ENCODE results near the gene LIFR.

Gene LIFR

GRCh38 chr5:38515646-38516045 lies 40.8 kb downstream of the LIFR start:
- no peak for DNase-seq

- DNase-seq: no peak
Measured at GRCh38 chr5:38515092-38515491, 41.4 kb downstream of the LIFR start.

GRCh38 chr5:38509185-38509584 lies 47.3 kb downstream of the LIFR start:
- DNase-seq: no peak

- DNase-seq: no peak
Measured at GRCh38 chr5:38506302-38506701, 50.1 kb downstream of the LIFR start.

- no peak for DNase-seq
Measured at GRCh38 chr5:38500573-38501260, 55.7 kb downstream of the LIFR start.

GRCh38 chr5:38497946-38498345 lies 58.5 kb downstream of the LIFR start:
- DNase-seq: no peak

GRCh38 chr5:38494763-38495162 lies 61.7 kb downstream of the LIFR start:
- DNase-seq: no peak

- no peak for DNase-seq
Measured at GRCh38 chr5:38494175-38494574, 62.3 kb downstream of the LIFR start.

GRCh38 chr5:38483805-38484398 lies 72.5 kb downstream of the LIFR start:
- DNase-seq: no peak

- DNase-seq: no peak
Measured at GRCh38 chr5:38479315-38479904, 77.0 kb downstream of the LIFR start.

- no peak for DNase-seq
Measured at GRCh38 chr5:38478878-38479277, 77.6 kb downstream of the LIFR start.

- DNase-seq: no peak
Measured at GRCh38 chr5:38478166-38478565, 78.3 kb downstream of the LIFR start.

GRCh38 chr5:38473008-38473407 lies 83.4 kb downstream of the LIFR start:
- DNase-seq: no peak

GRCh38 chr5:38472541-38472940 lies 83.9 kb downstream of the LIFR start:
- DNase-seq: no peak

GRCh38 chr5:38471709-38472108 lies 84.7 kb downstream of the LIFR start:
- no peak for DNase-seq

- DNase-seq: no peak
Measured at GRCh38 chr5:38469707-38470267, 86.7 kb downstream of the LIFR start.

- no peak for DNase-seq
Measured at GRCh38 chr5:38468978-38469706, 87.3 kb downstream of the LIFR start.

- no peak for DNase-seq
Measured at GRCh38 chr5:38468202-38468673, 88.2 kb downstream of the LIFR start.

- no peak for DNase-seq
Measured at GRCh38 chr5:38467353-38468040, 88.9 kb downstream of the LIFR start.

- no peak for DNase-seq
Measured at GRCh38 chr5:38466424-38467189, 89.8 kb downstream of the LIFR start.

- DNase-seq: no peak
Measured at GRCh38 chr5:38465702-38466423, 90.6 kb downstream of the LIFR start.

Measured in cortex of kidney (tissue), 1 donor.